Anterior cingulate cortex (tissue), 58 donors: ENCODE measurements around the gene RBFOX2.

Experiments used
- DNase-seq, 58 donors: peaks; one replicate each; lab custom pipeline; 2025; lab: John Stamatoyannopoulos, UW

The RBFOX2 gene

GRCh38 chr22:35984183-35985175, 44.1 kb downstream of the RBFOX2 start:
- no peak for DNase-seq

- DNase-seq = no peak
These were observed 46.7 kb downstream of the RBFOX2 start for GRCh38 chr22:35981900-35982299.

GRCh38 chr22:35978889-35979288, 49.7 kb downstream of the RBFOX2 start:
- DNase-seq = no peak

GRCh38 chr22:35978201-35978600, 50.4 kb downstream of the RBFOX2 start:
- DNase-seq = no peak

GRCh38 chr22:35977136-35977535, 51.5 kb downstream of the RBFOX2 start:
- no peak for DNase-seq

GRCh38 chr22:35973388-35973787, 55.2 kb downstream of the RBFOX2 start:
- DNase-seq = no peak

- no peak for DNase-seq
These were observed 56.1 kb downstream of the RBFOX2 start for GRCh38 chr22:35972559-35972958.

- DNase-seq = no peak
These were observed 57.0 kb downstream of the RBFOX2 start for GRCh38 chr22:35971456-35972119.

- DNase-seq = no peak
These were observed 57.8 kb downstream of the RBFOX2 start for GRCh38 chr22:35970616-35971455.

- DNase-seq = no peak
These were observed 61.6 kb downstream of the RBFOX2 start for GRCh38 chr22:35967046-35967397.

GRCh38 chr22:35966314-35967045, 62.1 kb downstream of the RBFOX2 start:
- no peak for DNase-seq

- DNase-seq = no peak
These were observed 65.3 kb downstream of the RBFOX2 start for GRCh38 chr22:35963237-35963810.

- DNase-seq = peak in 47 of 58 donors; percentile 4 to 88 (median 43)
These were observed 66.9 kb downstream of the RBFOX2 start for GRCh38 chr22:35961480-35962295.

GRCh38 chr22:35960854-35961253, 67.8 kb downstream of the RBFOX2 start:
- DNase-seq = no peak

- no peak for DNase-seq
These were observed 69.4 kb downstream of the RBFOX2 start for GRCh38 chr22:35959121-35959800.

GRCh38 chr22:35958334-35958733, 70.3 kb downstream of the RBFOX2 start:
- no peak for DNase-seq

GRCh38 chr22:35957589-35957988, 71.0 kb downstream of the RBFOX2 start:
- no peak for DNase-seq

GRCh38 chr22:35956850-35957249, 71.8 kb downstream of the RBFOX2 start:
- DNase-seq = no peak
